Osteoblast (primary cell): Measurements from ENCODE around the gene LHFPL5. TPM values are rescaled to one million over a fixed set of nuclear protein-coding genes. Genes with fewer than 3 reads are reported as not detected.

Experiments
- DNase-seq: peaks from one replicate; pipeline ENCODE4 v3.0.0; 2011; ENCODE audit warnings: low spot score, mixed read lengths; ENCODE audit not compliant: insufficient read length; ENCODE audit errors: missing footprints
- H2AFZ ChIP-seq: 2 replicates; pipeline ENCODE4 v1.6.0; 2011; ENCODE audit warnings: mild to moderate bottlenecking, low read length
- H3K27ac ChIP-seq: 2 replicates; pipeline ENCODE4 v1.5.1; 2011; ENCODE audit warnings: mild to moderate bottlenecking, low read depth, low read length, moderate library complexity
- H3K27me3 ChIP-seq: 2 replicates; pipeline ENCODE4 v1.6.0; 2012; ENCODE audit warnings: mild to moderate bottlenecking, control low read depth, inconsistent platforms, low read length, moderate library complexity; ENCODE audit not compliant: insufficient read depth
- H3K36me3 ChIP-seq: 2 replicates; pipeline ENCODE4 v1.5.1; 2011; ENCODE audit warnings: mild to moderate bottlenecking, low read length, control low read depth, moderate library complexity; ENCODE audit not compliant: insufficient read depth
- H3K4me1 ChIP-seq: 2 replicates; pipeline ENCODE4 v1.5.1; 2011; ENCODE audit warnings: mild to moderate bottlenecking, low read length, control low read depth, moderate library complexity; ENCODE audit not compliant: insufficient read depth
- H3K4me2 ChIP-seq: 2 replicates; pipeline ENCODE4 v1.6.0; 2011; ENCODE audit warnings: mild to moderate bottlenecking, low read length; ENCODE audit not compliant: insufficient read depth
- H3K4me3 ChIP-seq: fragments of 200-600 bp; sonication (generic); 3 replicates; pipeline ENCODE4 v1.5.1; 2012; ENCODE audit warnings: mild to moderate bottlenecking, low read length, inconsistent platforms; ENCODE audit not compliant: insufficient read depth
- H3K79me2 ChIP-seq: 2 replicates; pipeline ENCODE4 v1.6.0; 2012; ENCODE audit warnings: mild to moderate bottlenecking, low read length, control low read depth, inconsistent platforms; ENCODE audit not compliant: insufficient read depth
- H3K9me3 ChIP-seq: 2 replicates; pipeline ENCODE4 v1.5.1; 2011; ENCODE audit warnings: low read depth, low read length, control low read depth
- H4K20me1 ChIP-seq: 2 replicates; pipeline ENCODE4 v1.6.0; 2012; ENCODE audit warnings: mild to moderate bottlenecking, low read length, control low read depth; ENCODE audit not compliant: insufficient read depth
- total RNA-seq: library from RNA; depleted of rRNA; stranded (reverse); fragments of >200 nt; gene quantifications from 2 replicates; pipeline ENCODE4 v1.2.3, GENCODE V29; 2012
- TF ChIP-seq, protein P1 (sequence below): IDR thresholded peaks from 2 replicates; pipeline ENCODE4 v1.5.1; 2011; ENCODE audit warnings: mild to moderate bottlenecking, low read depth, low read length, moderate library complexity; ENCODE audit errors: extremely low read depth

Gene LHFPL5
- total RNA-seq, 1 donor: not detected

DNA sequence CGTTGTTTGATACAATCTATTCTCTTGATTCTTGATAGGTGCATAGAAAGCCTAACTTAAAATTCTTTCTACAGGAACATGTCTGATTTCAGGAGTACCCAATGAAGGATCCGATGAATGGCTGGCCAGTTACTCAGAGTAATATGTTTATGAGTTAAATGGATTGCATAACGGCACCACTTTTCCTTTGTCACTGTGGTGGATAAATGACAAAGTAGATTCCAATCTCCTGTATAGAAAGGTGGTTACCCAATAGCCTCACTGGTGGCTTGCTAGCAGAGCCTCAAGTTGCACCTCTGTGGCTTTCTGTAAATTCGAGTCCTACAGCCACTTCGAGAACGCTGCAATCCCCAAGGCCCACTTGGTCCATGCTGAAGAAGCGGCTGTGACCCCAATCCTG is 28.4 kb downstream of the LHFPL5 start:
- no peaks in the 10 kb centered on the region for H3K9me3 ChIP-seq
- H3K27ac ChIP-seq: no peak overlapping the region
- TF ChIP-seq, protein P1, sequence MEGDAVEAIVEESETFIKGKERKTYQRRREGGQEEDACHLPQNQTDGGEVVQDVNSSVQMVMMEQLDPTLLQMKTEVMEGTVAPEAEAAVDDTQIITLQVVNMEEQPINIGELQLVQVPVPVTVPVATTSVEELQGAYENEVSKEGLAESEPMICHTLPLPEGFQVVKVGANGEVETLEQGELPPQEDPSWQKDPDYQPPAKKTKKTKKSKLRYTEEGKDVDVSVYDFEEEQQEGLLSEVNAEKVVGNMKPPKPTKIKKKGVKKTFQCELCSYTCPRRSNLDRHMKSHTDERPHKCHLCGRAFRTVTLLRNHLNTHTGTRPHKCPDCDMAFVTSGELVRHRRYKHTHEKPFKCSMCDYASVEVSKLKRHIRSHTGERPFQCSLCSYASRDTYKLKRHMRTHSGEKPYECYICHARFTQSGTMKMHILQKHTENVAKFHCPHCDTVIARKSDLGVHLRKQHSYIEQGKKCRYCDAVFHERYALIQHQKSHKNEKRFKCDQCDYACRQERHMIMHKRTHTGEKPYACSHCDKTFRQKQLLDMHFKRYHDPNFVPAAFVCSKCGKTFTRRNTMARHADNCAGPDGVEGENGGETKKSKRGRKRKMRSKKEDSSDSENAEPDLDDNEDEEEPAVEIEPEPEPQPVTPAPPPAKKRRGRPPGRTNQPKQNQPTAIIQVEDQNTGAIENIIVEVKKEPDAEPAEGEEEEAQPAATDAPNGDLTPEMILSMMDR: no peak
- H2AFZ ChIP-seq: no peak overlapping the region
- DNase-seq: no peak
- no peaks in the 10 kb centered on the region for H4K20me1 ChIP-seq
- peaks cover 29% of the 10 kb centered on the region for H3K36me3 ChIP-seq
- no peak overlapping the region for H3K4me3 ChIP-seq
- no peaks in the 10 kb centered on the region for H3K79me2 ChIP-seq
- no peak overlapping the region for H3K4me2 ChIP-seq
- H3K27me3 ChIP-seq: no peaks in the 10 kb centered on the region
- H3K4me1 ChIP-seq: no peaks in the 10 kb centered on the region

DNA sequence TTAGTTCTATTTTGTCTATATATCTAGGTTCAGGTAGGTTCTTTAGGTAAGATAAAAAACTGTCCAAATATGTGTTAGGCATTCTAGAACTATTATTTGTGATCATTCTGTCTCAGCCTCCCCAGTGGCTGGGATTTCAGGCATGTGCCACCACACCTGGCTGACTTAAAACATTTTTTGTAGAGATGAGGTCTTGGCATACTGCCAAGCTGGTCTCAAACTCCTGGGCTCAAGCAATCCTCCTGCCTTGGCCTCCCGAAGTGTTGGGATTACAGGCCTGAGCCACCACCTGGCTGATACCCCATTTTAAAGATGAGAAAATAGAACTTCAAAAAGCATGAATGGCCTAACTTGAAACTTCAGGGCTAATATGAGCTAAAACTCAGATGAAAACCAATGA is 33.9 kb downstream of the LHFPL5 start:
- Histone ChIP-seq H3K27ac (no peak overlapping the region), H3K79me2 (no peaks in the 10 kb centered on the region), H3K4me3 (no peak overlapping the region), H4K20me1 (no peaks in the 10 kb centered on the region), H3K9me3 (no peaks in the 10 kb centered on the region), H3K4me2 (no peak overlapping the region), H3K36me3 (peaks cover 33% of the 10 kb centered on the region), H3K27me3 (no peaks in the 10 kb centered on the region), H2AFZ (no peak overlapping the region), H3K4me1 (no peaks in the 10 kb centered on the region)
- TF ChIP-seq, protein P1: no peak
- no peak for DNase-seq

DNA sequence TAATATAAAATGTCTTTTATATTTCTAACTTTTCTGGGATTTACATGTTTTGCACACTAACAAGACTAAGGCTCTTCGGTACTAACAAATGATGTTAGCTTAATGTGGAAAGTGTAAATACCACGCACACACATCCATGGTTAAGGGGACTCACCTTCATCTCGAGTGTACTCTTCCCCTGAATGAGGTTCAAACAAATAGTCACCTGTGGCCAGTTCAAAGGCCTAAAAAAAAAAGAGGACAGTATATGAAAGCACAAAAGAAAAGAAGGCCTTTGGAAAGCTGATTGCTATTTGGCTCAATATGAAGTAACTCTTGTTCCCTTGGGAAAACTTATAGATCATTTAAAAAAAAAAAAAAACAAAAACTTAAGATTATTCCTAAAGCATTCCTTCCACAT is 37.2 kb downstream of the LHFPL5 start:
- no peaks in the 10 kb centered on the region for H3K27me3 ChIP-seq
- no peak overlapping the region for H3K4me2 ChIP-seq
- no peak overlapping the region for H3K4me3 ChIP-seq
- no peak overlapping the region for H3K27ac ChIP-seq
- H2AFZ ChIP-seq: no peak overlapping the region
- peaks cover 37% of the 10 kb centered on the region for H3K36me3 ChIP-seq
- no peak for DNase-seq
- no peaks in the 10 kb centered on the region for H3K4me1 ChIP-seq
- TF ChIP-seq, protein P1: no peak
- H3K9me3 ChIP-seq: no peaks in the 10 kb centered on the region
- H3K79me2 ChIP-seq: peaks cover 2% of the 10 kb centered on the region
- no peaks in the 10 kb centered on the region for H4K20me1 ChIP-seq

DNA sequence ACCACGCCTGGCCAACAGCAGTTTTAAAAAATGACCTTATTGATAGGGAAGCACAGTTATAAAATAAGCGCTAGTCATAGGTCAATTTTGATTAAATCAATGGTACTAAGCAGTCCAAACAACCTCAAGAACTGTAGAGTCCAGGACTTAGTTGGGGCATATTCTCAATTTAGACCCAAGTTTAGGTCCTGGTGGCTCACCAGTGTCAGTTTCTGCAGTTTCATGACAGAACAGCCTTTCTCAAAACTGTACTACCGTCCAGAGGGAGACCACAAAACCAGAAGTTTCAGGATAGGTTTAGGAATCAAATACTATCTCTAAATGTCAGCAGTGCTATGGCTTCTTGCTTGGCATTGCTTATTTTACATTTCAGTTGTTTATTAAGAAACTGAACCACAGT is 39.1 kb downstream of the LHFPL5 start:
- TF ChIP-seq, protein P1: no peak
- Histone ChIP-seq H3K79me2 (peaks cover 2% of the 10 kb centered on the region), H3K4me3 (no peak overlapping the region), H3K9me3 (peaks cover 3% of the 10 kb centered on the region), H3K4me1 (no peaks in the 10 kb centered on the region), H2AFZ (no peak overlapping the region), H3K27ac (no peak overlapping the region), H4K20me1 (no peaks in the 10 kb centered on the region), H3K27me3 (no peaks in the 10 kb centered on the region), H3K4me2 (no peak overlapping the region), H3K36me3 (peaks cover 36% of the 10 kb centered on the region)
- DNase-seq: no peak
